ENCODE measurements around the gene RAP1A.

Gene RAP1A

GRCh38 chr1:111738133-111738435, 118.5 kb downstream of the RAP1A start:
- peak overlapping the region; percentile 47 to 71; a peak in 3 of 4 replicates for H3K4me3 ChIP-seq (ENCODE audit: low read depth in 1 of 2, low read length in 2 of 2)
- no peak for DNase-seq

GRCh38 chr1:111738436-111739193, 119.0 kb downstream of the RAP1A start:
- H3K9me3 ChIP-seq (ENCODE audit: insufficient read depth, low read length, severe bottlenecking) = no peaks in the 10 kb centered on the region
- peak overlapping the region; percentile 96 for H3K4me2 ChIP-seq (ENCODE audit: insufficient read depth, low read length)
- H3K4me3 ChIP-seq (ENCODE audit: low read depth in 1 of 2, low read length in 2 of 2) = peak overlapping the region; percentile 47 to 71; a peak in 3 of 4 replicates
- peaks cover 9% of the 10 kb centered on the region for H3K27me3 ChIP-seq (ENCODE audit: insufficient read depth, low read length, poor library complexity)
- peak overlapping the region; percentile 61 for H3K27ac ChIP-seq (ENCODE audit: low read length)
- TF ChIP-seq CTCF (IDR thresholded peaks at IDR 0.05; ENCODE audit: borderline replicate concordance, extremely low read depth, low read length, poor library complexity, severe bottlenecking) (no peak), EZH2 (IDR thresholded peaks at IDR 0.05; ENCODE audit: borderline replicate concordance, low read depth, low read length, severe bottlenecking) (no peak)
- no peaks in the 10 kb centered on the region for H3K79me2 ChIP-seq (ENCODE audit: insufficient read depth, low read length)
- H3K4me1 ChIP-seq (ENCODE audit: insufficient read depth, low read length) = peaks cover 31% of the 10 kb centered on the region
- no peaks in the 10 kb centered on the region for H3K36me3 ChIP-seq (ENCODE audit: insufficient read depth, low read length)
- H3K9ac ChIP-seq (ENCODE audit: low read depth, low read length) = peak overlapping the region; percentile 63
- peaks cover 7% of the 10 kb centered on the region; the same call in 1 of the 2 replicates for H4K20me1 ChIP-seq (ENCODE audit: insufficient read depth, low read length)
- peak overlapping the region; percentile 83 for H2AFZ ChIP-seq (ENCODE audit: low read depth, low read length)
- ATAC-seq (ENCODE audit: insufficient read depth, low read depth) (peak; percentile 82), DNase-seq (peak; percentile 91)

More at GRCh38 chr1:111738133-111738435, 118.5 kb downstream of the RAP1A start:
- Histone ChIP-seq H3K36me3 (ENCODE audit: insufficient read depth, low read length) (no peaks in the 10 kb centered on the region), H3K9me3 (ENCODE audit: insufficient read depth, low read length, severe bottlenecking) (no peaks in the 10 kb centered on the region), H4K20me1 (ENCODE audit: insufficient read depth, low read length) (peaks cover 11% of the 10 kb centered on the region; the same call in 1 of the 2 replicates), H2AFZ (ENCODE audit: low read depth, low read length) (peak overlapping the region; percentile 83), H3K4me2 (ENCODE audit: insufficient read depth, low read length) (peak overlapping the region; percentile 96), H3K79me2 (ENCODE audit: insufficient read depth, low read length) (no peaks in the 10 kb centered on the region), H3K9ac (ENCODE audit: low read depth, low read length) (peak overlapping the region; percentile 63), H3K27ac (ENCODE audit: low read length) (peak overlapping the region; percentile 34), H3K27me3 (ENCODE audit: insufficient read depth, low read length, poor library complexity) (peaks cover 9% of the 10 kb centered on the region), H3K4me1 (ENCODE audit: insufficient read depth, low read length) (peaks cover 31% of the 10 kb centered on the region)
- no peak for TF ChIP-seq CTCF (IDR thresholded peaks at IDR 0.05; ENCODE audit: borderline replicate concordance, extremely low read depth, low read length, poor library complexity, severe bottlenecking)
- TF ChIP-seq EZH2 (IDR thresholded peaks at IDR 0.05; ENCODE audit: borderline replicate concordance, low read depth, low read length, severe bottlenecking) = no peak
- ATAC-seq (ENCODE audit: insufficient read depth, low read depth) = no peak

GRCh38 chr1:111739194-111739924, 119.8 kb downstream of the RAP1A start, which contains the start of gene INKA2:
INKA2 (minus strand) TSS chr1:111739395; CDS start chr1:111739242, 153 bp downstream.
- ATAC-seq (ENCODE audit: insufficient read depth, low read depth) = peak; percentile 73
- Histone ChIP-seq H3K4me2 (ENCODE audit: insufficient read depth, low read length) (peak within 1 kb of the TSS; percentile 96), H4K20me1 (ENCODE audit: insufficient read depth, low read length) (peaks cover 7% of the 10 kb centered on the region; the same call in 1 of the 2 replicates), H2AFZ (ENCODE audit: low read depth, low read length) (peak within 1 kb of the TSS; percentile 83), H3K36me3 (ENCODE audit: insufficient read depth, low read length) (no peaks in the 10 kb centered on the region), H3K27ac (ENCODE audit: low read length) (peak within 1 kb of the TSS; percentile 61), H3K4me3 (ENCODE audit: low read depth in 1 of 2, low read length in 2 of 2) (peak within 1 kb of the TSS; percentile 47 to 71; a peak in 3 of 4 replicates), H3K27me3 (ENCODE audit: insufficient read depth, low read length, poor library complexity) (peaks cover 9% of the 10 kb centered on the region), H3K9me3 (ENCODE audit: insufficient read depth, low read length, severe bottlenecking) (no peaks in the 10 kb centered on the region), H3K79me2 (ENCODE audit: insufficient read depth, low read length) (no peaks in the 10 kb centered on the region), H3K9ac (ENCODE audit: low read depth, low read length) (peak within 1 kb of the TSS; percentile 63), H3K4me1 (ENCODE audit: insufficient read depth, low read length) (peaks cover 31% of the 10 kb centered on the region)
- DNase-seq = peak; percentile 80
- TF ChIP-seq CTCF (IDR thresholded peaks at IDR 0.05; ENCODE audit: borderline replicate concordance, extremely low read depth, low read length, poor library complexity, severe bottlenecking) (no peak), EZH2 (IDR thresholded peaks at IDR 0.05; ENCODE audit: borderline replicate concordance, low read depth, low read length, severe bottlenecking) (peak; percentile 28)

Measured in DND-41 (cell line).